CD4-positive, alpha-beta T cell treated with Interferon alpha-2 for 1 hour (primary cell): ENCODE results near the gene TENT4A.

Experiments
- DNase-seq, 2 donors: peaks; one replicate each; pipeline ENCODE4 v3.0.0-alpha.2; 2020 to 2022

TENT4A gene

DNA sequence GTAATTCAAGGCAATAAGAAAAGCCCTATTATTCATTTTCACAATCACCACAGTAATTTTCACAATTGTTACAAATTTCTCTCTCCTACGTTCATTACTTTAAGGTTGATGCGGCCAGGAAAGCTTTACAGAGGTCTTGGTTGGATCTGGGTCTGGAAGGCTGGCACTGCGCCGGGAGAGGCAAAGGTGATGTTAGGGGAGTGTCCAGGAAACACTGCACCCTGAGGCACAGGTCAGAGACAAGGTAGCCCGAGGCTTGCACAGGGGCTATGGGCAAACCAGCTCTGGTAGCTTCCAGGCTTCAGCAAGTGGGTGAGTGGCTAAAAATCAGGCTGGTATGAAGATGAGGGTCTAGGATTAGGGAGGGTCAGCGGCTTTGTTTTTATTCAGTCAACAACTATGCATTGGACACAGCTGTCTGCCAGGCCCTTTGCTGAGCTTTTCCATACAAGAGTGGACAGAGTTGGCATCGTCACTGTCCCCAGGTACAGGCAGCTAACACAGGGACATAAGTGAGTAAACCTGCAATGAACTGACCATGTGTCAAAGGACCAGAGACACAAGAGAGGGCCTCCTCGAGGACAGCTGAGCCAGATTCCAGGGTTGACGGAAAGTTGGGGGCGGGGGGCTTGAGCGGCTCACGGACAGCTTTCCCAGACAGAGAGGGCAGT, 12.4 kb upstream of the TENT4A start:
- no peak for DNase-seq

DNA sequence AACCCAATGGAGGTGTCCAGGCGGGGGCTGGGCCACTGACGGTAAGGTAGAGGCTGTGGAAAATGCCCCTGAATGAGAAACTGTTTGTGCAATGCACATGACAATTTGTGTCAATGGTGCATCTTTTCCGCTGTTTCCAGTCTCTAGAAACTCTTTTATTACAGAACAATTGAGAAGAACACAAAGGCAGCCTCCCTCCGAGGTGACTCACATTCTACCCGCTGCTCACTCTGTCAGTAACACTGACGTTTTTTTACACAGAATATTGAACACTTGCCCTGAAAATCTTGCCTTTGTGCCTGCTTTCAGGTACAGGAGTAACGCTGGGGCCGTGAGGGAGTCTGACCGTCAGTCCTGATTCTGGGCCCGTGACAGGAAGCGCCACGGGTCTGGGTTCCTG, 11.7 kb upstream of the TENT4A start:
- no peak for DNase-seq

DNA sequence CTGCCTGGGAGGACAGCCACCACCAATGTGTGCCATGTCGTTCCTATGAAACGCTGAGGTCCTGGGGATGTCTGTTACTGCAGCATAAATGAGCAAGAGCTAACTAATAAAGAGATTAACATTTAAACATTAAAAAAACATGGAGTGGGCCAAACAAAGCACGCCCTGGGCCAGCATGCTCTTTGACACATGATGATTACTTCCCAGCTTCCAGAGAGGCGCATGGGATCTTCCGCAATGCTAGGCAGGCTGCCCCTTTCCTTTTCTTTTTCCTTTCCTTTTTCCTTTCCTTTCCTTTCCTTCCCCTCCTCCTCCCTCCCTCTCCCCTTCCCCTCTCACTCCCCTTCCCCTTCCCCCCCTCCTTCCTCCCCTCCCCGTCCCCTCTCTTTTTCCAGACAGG, 10.6 kb upstream of the TENT4A start:
- no peak for DNase-seq

DNA sequence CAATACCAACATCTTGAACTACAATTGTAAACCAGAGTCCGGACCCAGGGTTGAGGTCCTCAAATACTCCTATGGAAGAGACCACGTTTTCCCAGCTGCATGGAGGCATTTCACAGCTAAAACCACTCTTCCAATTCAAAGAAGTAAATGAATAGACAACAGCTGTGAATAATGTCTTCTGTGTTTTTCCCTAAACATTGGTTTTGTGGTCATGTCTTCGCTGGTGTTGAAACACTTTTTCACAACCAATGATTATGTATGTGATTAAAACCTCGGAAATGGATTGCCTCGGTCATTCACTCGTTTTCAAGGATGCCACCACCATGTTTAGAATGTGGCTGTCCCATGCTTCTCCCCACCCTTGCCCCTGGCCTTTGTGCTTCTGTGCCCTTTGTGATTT, 9.4 kb upstream of the TENT4A start:
- no peak for DNase-seq

DNA sequence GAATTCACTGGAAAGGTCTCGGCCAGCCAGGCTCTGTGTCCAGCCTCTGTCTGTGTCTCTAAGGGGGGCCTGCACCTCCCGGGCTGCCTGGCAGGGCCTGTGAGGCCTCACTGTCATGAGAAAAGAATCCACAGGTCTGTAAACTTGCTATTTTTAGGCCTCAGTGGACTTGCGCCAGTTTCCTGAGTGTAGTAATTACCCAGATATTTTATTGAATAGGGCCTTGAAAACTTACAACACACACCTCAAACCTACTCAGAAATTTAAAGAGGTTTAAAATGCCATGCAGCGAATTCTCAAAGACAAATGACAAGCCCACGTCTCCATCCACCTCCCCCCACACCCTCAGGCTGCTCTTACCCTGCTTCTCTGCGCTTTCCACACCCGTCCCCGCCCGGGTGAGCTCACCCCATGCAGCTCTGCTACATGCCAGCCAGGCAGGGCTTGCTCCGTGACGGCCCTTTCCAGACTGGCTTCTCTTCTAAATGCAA, 8.8 kb upstream of the TENT4A start:
- no peak for DNase-seq

DNA sequence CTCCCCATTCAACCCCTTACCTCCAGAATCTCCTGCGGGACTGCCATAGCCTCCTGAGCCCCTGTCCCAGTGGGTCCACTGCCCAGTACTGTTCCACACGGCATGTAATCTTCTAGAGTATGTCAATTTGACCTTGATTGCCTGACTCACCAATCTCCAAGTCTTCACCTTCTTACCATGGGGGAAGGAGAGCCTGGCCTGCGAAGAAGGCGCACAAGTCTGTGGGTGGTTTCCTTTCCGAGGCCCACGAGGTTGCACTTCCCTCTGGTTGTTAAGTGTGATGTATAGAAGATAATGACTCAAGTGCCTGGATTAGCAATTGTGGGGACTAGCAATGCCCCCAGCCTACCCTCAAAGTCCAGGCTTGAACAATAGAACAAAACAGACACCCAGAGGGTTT, 8.1 kb upstream of the TENT4A start:
- DNase-seq = no peak

DNA sequence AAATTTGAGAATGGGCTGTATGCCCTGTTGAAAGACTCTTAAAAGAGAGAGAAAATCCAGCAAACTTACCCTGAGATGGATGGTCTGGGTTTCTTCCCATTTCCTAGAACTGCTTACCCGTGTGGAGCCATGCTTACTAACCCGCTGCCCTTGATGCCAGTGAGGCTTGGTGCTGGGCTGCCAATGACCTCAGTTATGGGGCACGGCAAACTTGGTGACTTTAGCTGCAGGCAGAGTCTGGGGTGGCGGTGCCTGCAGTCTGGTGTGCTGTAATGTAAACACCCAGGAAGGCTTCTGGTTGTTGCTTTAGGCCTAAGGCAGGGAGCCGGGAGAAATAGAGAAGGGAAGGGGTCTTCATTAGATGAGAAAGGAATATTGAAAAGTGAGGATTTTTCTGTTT, 7.3 kb upstream of the TENT4A start:
- DNase-seq = no peak

DNA sequence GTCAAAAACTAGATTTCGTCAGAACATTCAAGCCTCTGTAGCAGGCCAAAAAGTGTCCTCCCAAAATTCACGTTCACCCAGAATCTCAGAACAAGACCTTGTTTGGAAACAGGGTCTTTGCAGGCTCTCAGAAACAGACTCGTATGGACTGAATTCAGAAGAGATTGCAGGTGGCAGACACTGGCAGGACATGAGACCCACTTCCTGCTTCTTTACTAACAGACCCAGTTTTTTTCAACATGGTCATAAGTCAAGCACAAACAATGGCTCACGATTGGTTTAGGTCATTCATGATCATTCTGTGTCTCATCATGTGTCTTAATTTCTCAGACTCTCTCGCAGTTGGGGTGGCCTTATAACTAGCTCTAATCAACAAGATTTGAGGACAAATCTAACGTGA, 5.4 kb upstream of the TENT4A start:
- DNase-seq = no peak

DNA sequence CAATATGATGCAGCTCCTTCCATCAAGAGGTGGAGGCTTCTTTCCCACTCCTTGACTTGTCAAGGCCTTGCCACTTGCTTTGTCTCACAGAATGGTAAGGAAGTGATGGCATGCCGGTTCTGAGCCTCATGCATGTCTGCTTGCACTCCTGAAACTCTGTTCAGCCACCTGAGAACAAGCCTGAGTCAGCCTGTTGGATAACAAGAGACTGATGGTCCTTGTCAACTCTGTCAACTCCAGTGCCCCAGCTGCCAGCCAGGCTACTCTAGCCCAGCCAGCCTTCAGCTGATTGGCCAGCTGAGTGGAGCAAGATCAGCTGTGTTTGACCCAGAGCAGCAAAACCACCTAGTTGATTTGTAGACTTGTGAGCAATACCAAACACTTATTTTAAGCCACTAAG, 4.4 kb upstream of the TENT4A start:
- no peak for DNase-seq

DNA sequence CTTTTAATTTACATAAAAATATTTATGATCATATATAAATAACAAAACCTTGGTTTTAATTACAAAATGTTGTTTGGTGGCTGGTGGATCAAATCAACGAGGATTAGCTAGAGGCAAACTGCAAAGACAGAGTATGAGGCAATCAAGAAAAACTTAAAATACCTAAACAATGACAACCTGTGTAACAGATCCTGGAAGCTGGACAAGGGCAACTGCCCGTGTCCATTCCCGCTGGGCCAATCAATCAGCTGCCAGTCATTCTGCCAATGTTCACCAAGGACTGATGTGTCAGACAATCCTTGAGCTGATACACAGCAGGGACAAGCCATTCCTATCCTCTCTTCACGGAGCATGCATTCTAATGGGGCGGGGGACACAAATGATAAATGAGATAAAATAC, 3.2 kb upstream of the TENT4A start:
- no peak for DNase-seq

DNA sequence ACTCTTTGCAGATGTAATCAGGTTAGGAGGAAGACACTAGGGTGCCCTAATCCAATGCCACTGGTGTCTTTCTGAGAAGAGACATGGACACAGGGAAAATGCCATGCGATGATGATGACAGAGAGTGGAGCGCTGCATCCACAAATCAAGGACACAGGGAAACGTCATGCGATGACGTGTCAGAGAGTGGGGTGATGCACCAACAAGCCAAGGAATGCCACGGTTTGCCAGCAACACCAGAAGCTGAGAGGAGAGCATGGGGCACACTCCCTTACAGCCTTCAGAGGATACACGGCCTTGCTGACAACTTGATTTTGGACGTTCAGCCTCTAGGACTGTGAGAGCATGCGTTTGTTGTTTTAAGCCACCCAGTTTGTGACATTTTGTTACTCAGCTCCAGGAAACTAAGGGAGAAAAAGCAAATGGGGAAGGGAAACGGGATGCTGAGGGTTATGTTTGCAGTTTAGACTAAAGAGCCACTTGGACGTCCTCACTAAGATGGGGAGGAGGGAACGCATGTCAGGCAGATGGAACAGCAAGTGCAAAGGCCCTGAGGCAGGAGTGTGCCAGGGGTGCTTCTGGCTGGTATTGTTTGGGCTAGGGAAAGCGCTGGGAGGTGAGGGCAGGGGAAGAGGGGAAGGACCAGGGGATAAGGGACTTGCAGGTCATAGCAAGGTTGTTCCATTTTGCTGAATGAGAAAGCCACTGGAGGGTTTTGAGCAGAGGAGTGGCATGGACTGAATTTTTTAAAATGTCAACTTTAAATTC, 2.5 kb upstream of the TENT4A start:
- no peak for DNase-seq

DNA sequence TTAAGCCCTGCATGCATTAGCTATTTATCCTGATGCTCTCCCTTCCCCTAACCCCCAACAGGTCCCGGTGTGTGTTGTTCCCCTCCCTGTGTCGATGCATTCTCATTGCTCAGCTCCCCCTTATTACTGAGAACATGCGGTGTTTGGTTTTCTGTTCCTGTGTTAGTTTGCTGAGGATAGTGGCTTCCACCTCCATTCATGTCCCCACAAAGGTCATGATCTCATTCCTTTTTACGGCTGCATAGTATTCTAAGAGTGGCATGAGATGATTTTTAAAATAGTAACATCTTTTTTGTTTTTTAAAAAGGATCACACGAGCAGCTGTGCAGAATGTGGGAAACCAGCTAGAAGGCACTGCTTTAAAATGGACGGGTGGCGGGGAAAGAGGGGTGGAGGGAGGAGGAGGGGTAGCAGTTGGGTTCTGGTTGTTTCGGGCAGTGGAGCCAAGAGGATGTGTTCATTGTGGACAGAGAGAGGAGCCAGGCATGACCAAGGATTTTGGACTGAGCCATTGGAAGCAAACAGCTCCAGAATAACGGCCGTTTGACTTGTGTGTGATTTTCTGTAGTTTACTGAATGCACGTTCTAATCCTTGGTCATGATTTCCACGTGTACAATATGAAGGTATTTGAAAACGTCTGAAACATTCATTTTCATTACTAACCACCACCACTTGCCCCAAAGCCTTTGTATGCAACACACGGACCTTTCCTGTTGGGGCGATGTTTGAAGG, 1.7 kb upstream of the TENT4A start:
- no peak for DNase-seq

DNA sequence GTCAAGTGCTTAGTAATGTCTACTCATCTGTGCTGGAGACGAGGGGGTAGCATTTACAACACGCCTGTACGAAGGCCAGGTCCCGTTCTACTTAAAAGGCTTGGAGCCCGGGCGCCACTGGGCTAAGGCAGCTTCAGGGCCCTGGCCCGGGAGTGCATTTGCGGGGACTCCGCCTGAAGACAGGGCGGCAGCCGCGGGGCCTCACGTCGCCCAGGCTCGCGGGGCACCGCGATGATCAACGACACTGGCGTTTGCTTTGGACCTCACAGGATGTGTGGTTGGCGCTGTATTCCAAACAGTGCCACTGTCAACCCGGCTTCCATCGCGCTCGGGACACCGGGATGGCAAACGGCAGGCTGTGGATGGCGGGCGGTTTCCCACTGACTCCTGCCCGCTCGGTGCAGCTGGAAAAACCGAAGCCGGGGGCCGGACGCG, 1.1 kb upstream of the TENT4A start:
- peak; percentile 37 to 50 for DNase-seq

DNA sequence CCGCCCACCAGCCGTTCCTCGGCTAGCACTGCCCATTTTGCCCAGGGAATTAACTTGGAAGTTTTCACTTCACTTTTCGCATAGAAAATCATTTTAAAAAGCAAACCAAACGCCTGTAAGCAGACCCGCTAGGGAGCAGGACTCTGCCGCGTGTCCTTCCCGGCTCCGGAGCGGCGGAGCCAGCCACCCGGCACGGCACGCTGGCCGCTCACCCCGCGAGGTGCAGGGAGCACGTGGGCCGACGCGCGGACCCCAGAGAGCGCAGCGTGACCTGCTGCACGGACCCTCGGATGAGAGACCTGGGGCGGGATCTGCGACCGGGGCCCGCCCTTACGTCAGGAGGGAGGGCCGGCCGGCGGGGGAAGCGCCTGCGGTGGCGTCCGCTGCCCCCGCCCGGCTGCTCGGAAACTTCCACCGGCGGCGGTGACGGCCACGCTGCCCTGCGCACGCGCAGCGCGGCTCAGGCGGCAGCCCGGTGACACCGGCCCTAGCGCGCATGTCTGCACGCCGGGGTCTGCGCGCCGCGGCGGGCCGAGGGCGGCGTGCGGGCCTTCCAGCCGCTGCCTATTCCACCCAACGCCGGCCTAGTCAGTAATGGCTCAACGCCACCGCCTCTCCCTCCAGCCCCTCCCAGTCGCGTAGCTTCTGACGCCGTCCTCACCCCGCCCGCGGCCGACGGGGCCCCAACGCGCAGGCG, 507 bp upstream of the TENT4A start:
- DNase-seq = peak; percentile 97 to 98

DNA sequence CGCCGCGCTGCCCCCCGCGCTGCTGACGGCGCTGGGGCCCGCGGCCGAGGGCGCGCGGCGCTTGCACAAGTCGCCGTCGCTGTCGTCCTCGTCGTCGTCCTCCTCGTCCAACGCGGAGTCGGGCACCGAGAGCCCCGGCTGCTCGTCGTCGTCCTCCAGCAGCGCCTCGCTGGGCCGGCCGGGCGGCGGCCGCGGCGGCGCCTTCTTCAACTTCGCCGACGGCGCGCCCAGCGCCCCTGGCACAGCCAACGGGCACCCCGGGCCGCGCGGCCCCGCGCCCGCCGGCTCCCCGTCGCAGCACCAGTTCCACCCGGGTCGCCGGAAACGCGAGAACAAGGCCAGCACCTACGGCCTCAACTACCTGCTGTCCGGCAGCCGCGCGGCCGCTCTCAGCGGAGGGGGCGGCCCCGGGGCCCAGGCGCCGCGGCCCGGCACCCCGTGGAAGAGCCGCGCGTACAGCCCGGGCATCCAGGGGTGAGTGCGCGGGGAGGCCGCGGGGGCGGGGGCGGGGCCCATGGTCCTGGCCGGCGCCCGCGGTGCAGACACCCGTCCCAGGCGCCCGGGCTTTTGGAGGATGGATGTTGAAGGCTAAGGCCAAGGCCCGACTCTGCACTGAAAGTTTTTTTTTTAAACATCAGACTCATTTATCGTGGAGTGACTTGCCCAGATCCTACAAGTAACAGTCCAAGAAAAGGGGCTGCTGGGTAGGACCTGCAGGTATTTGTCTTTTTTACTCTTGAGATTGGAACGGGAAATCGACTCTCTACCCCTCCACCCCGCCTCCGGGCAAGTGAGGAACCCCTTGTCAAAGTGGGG, 1.2 kb downstream of the TENT4A start:
- DNase-seq = peak in 1 of 2 donors; percentile 29

DNA sequence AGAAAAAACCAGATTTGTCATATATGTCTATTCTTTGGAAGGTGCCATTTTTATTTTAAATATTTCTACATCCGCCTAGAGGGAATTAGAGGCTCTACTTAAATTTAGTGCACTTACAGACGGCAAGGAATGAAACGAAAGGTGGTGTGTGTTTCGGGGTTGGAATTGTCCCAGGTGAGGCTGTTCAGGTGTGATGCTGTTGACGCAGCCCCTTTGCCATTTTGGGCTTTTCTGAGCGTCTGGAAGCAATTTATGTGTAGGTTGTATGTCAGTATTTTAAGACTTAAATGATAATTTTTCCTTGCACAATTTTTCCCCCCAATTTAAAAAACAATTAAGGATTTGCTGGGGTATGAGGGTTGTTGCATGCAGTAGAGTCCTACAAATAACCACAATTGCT, 2.0 kb downstream of the TENT4A start:
- DNase-seq = no peak

DNA sequence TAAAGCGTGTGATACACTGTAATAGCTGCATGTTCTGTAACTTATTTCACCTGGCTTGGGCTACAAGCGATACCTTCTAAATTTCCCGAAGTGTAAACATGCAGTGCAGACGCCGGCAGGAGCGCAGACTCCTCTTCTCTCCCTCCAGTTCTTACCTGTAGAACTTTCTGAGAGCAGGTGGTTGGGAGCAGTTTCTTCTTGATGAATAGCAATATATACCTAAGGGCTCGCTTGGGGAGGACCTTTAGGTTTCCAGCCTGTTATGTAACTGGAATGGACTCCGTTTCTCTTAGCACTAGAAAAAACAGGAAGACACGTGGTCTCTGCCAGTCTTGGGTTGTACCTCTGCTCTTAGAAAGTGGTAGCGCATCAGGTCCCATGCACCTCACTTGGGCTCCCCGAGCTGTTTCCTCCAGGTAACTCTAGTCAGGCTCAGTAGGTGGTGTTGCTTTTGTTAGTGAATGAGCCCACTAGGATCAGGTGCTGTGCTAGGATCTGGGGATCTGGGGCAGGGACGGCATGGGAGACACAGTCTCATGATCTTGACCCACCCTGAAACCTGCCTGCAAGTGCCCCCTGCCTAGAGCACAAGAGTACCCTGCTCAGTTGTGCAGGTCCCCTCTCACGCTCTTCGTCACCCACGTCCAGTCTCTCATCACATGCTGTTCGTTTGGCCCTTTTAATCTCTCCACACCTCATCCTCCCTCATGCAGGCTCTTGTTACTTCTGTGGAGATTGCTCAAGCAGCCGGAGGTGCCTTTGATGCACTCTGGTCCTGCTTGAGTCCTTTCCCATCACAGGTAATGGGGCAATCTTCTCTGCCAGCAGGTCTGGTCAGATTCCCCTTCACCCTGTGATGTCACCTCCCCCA, 2.8 kb downstream of the TENT4A start:
- DNase-seq = peak; percentile 39 to 67

DNA sequence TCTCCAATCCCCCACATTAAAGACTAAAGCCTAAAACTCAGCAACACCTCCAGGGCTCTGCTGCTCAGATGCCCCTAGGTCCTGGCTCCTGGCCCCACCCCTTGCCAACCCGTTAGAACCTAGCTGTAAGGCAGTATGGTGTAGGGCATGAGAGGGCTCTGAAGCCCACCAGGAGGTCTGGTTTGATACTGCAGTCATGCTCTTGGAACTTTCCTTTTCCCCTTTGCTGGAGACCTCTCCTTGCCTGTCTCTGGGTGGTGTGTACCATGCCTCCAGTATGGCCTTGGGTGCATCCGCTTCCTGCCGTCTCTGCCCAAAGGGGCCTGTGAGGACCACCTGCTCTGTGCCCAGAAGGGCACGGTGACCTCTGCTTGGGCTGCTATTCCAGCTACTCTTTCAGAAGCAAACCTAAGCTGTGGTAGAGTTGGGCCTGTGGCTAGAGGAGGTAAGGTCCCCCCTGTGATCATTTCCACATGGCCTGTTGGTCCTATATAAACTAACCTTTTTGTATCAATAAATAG, 3.5 kb downstream of the TENT4A start:
- DNase-seq = no peak

DNA sequence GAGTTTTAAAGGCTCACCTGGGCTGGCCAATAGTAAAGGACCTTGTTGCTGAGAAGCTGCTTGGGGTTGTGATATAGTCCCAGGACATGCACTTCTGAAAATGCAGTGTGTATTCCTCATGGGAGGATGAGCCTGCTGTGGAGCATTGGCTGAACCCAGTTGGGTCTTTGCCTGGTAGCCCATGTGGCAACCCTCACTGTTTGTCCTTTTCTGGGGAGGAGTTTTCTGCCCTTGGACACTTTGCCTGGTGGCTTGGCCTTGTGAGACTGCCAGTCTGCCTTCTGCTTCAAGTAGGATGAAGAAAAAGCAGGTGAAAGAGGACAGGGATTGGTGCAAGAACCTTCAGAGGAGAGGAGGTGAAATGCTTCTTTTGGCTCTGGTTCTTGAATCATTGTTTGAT, 4.0 kb downstream of the TENT4A start:
- DNase-seq = no peak

DNA sequence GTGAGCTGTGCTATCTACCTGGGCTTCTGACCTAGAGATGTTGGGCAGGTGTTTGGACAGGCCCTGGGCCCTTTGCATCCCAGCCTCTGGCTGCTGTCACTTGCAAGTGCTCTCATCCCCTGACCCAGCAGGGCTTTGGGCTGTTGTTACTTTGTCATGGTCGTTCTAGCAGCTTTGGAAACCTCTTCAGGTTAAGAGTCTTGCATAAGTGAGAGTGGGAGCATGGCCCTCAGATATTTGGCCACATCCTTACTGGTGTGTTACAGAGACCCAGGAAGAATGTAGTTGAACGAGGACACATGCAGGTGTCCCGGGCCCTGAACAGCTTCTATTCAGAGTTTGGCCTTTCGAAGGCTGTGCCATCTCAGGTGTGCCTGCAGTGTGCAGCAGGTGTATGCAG, 4.5 kb downstream of the TENT4A start:
- no peak for DNase-seq

DNA sequence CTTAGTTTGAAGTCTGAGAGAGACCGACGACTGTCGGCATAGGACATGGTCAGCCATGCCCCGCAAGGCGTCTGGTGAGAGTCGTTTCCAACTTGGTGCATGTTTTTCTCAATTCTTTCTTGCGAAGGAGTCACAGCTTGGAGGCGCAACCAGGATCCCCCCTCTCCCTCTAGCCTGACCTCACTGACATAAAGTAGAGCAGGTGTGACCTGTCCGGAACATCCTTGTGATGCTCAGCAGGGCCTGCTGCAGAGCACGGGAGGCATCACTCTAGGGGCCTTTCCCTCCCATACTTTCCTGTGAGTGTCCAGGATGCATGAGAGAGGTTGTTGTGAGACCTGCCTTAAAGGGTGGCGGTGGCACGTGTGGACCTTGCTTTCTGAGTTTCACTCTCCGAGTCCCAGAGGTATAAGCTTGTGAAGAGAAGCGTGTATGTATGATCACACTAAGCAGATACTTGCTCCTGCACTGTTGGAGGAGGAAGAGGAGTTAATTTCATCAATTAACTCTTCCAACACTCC, 5.0 kb downstream of the TENT4A start:
- no peak for DNase-seq
